ENCODE data around the gene GP1BB.

- TF ChIP-seq EZH2 (IDR thresholded peaks at IDR 0.05; ENCODE audit: insufficient read depth, low read length) = no peak
- TF ChIP-seq CTCF (IDR thresholded peaks at IDR 0.05; ENCODE audit: insufficient read depth, low read depth, low read length) = no peak
These were observed 866 bp downstream of the GP1BB start for GRCh38 chr22:19723983-19724827.

All from astrocyte (in vitro differentiated cells and primary cell).